ENCODE results near the gene RNF149. TPM values are rescaled to one million over a fixed set of nuclear protein-coding genes. Genes with fewer than 3 reads are reported as not detected.

RNF149 gene
- total RNA-seq, 6 experiments from 2014 or later = 24.6 to 33.4 (median 26.0) TPM

- Mint-ChIP-seq H3K27me3 (ENCODE audit: insufficient read depth) (no peaks in the 10 kb centered on the region), H3K4me1 (ENCODE audit: low read depth) (peaks cover 43% of the 10 kb centered on the region), H3K27ac (peak overlapping the region; percentile 62), H3K4me3 (peak overlapping the region; percentile 69), H3K9me3 (no peaks in the 10 kb centered on the region), H3K36me3 (ENCODE audit: low read depth) (no peaks in the 10 kb centered on the region)
- no peak for TF ChIP-seq CTCF (IDR thresholded peaks at IDR 0.05)
- DNase-seq = peak; percentile 58
Observed at GRCh38 chr2:101296371-101296770, 12.1 kb downstream of the RNF149 start.

DNA sequence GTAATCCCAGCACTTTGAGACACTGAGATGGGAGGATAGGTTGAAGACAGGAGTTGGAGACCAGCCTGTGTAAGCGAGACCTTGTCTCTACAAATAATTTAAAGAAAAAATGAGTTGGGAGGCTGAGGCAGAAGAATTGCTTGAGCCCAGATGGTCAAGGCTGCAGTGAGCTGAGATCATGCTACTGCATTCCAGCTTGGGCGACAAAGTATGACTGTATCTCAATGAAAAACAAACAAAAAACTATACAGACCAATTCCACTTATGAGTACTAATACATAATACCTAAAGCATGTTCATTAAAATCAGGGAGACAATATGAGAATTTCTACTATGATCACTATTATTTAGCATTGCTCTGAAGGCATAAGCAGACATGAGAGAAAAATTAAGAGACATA is 12.6 kb downstream of the RNF149 start:
- Mint-ChIP-seq H3K4me3 (peak overlapping the region; percentile 69), H3K36me3 (ENCODE audit: low read depth) (no peaks in the 10 kb centered on the region), H3K27ac (peak overlapping the region; percentile 62), H3K9me3 (no peaks in the 10 kb centered on the region), H3K27me3 (ENCODE audit: insufficient read depth) (no peaks in the 10 kb centered on the region), H3K4me1 (ENCODE audit: low read depth) (peaks cover 43% of the 10 kb centered on the region)
- DNase-seq = peak; percentile 76
- no peak for TF ChIP-seq CTCF (IDR thresholded peaks at IDR 0.05)

- DNase-seq = no peak
- no peak overlapping the region for H3K4me3 Mint-ChIP-seq
- H3K36me3 Mint-ChIP-seq (ENCODE audit: low read depth) = no peaks in the 10 kb centered on the region
- H3K9me3 Mint-ChIP-seq = no peaks in the 10 kb centered on the region
- no peaks in the 10 kb centered on the region for H3K27me3 Mint-ChIP-seq (ENCODE audit: insufficient read depth)
- no peak overlapping the region for H3K27ac Mint-ChIP-seq
- peaks cover 38% of the 10 kb centered on the region for H3K4me1 Mint-ChIP-seq (ENCODE audit: low read depth)
- TF ChIP-seq CTCF (IDR thresholded peaks at IDR 0.05) = no peak
Observed at GRCh38 chr2:101294861-101295260, 13.6 kb downstream of the RNF149 start.

DNA sequence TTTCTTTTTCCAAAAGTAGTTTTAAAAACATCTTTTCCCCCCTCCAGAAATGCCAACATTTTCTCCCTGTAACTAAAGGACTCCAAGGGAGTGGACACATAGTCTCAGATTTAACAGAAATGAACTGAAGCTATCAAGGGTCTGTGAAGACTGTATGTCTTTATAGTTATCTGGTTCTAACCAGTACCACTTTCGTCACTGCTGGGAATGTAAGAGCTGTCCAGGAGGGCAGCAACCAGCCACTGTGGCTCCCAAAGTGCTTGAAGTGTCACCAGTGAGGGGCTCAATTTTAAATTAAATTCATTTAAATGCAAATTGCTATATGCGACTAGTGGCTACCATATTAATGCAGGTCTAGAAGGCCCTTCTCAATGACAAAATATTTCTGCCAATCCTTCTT is 15.0 kb downstream of the RNF149 start:
- TF ChIP-seq CTCF (IDR thresholded peaks at IDR 0.05) = no peak
- Mint-ChIP-seq H3K4me3 (no peak overlapping the region), H3K4me1 (ENCODE audit: low read depth) (peaks cover 28% of the 10 kb centered on the region), H3K36me3 (ENCODE audit: low read depth) (no peaks in the 10 kb centered on the region), H3K27ac (no peak overlapping the region), H3K27me3 (ENCODE audit: insufficient read depth) (no peaks in the 10 kb centered on the region), H3K9me3 (no peaks in the 10 kb centered on the region)
- no peak for DNase-seq

DNA sequence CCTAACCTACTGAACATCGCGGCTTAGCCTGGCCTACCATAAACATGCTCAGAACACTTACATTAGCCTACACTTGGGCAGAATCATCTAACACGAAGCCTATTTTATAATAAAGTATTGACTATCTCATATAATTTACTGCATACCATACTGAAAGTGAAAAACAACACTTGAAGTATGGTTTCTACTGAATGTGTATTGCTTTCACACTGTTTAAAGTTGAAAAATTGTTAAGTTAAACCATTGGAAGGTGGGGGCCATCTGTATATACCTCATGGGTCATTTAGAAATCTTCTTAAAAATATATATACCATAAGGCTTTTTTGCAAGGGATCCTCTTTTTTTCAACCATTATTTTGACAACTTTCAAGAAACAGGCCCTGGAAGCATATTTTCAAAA is 16.5 kb downstream of the RNF149 start:
- Mint-ChIP-seq H3K4me3 (no peak overlapping the region), H3K9me3 (no peaks in the 10 kb centered on the region), H3K27me3 (ENCODE audit: insufficient read depth) (no peaks in the 10 kb centered on the region), H3K4me1 (ENCODE audit: low read depth) (peaks cover 17% of the 10 kb centered on the region), H3K27ac (no peak overlapping the region), H3K36me3 (ENCODE audit: low read depth) (no peaks in the 10 kb centered on the region)
- no peak for DNase-seq
- no peak for TF ChIP-seq CTCF (IDR thresholded peaks at IDR 0.05)

DNA sequence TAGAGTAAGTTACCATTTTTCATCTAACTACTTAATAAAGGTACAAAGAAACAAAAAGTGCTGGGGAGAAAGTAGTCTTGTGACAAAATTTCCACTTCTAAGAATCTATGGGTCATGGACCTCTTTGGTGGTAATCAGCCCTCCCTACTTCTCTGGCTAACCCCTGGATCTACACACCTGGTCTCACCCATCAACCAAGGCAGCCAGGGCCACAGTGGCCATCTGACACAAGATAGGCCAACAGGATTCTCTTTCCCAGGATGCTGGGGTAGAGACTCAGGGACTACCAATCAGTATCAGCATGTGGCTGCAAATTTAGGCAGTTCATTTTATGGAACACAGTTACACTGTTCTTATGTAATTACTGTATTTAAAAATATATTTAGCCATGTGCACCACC is 17.8 kb downstream of the RNF149 start:
- Mint-ChIP-seq H3K9me3 (no peaks in the 10 kb centered on the region), H3K4me3 (no peak overlapping the region), H3K27ac (no peak overlapping the region), H3K4me1 (ENCODE audit: low read depth) (peaks cover 5% of the 10 kb centered on the region), H3K27me3 (ENCODE audit: insufficient read depth) (no peaks in the 10 kb centered on the region), H3K36me3 (ENCODE audit: low read depth) (peaks cover 5% of the 10 kb centered on the region; the same call in 1 of the 2 replicates)
- no peak for TF ChIP-seq CTCF (IDR thresholded peaks at IDR 0.05)
- no peak for DNase-seq

All from HFFc6 (cell line).